GM21737 (cell line): ENCODE measurements around the gene OR52K1.

ENCODE experiments used
- ATAC-seq: cut with Tn5 transposase; IDR thresholded peaks from one replicate; pipeline ENCODE4 v1.9.1; 2021; ENCODE audit warnings: mild to moderate bottlenecking, moderate library complexity; ENCODE audit not compliant: unreplicated experiment

OR52K1 gene

GRCh38 chr11:4482445-4482844, at the start of gene OR52K1:
Gene OR52K1, plus strand, starts transcription at chr11:4482646. Its CDS starts 6,255 bp downstream, at chr11:4488901.
- no peak for ATAC-seq

- ATAC-seq: no peak
These were observed 48.6 kb upstream of the OR52K1 start for GRCh38 chr11:4433856-4434255.

- no peak for ATAC-seq
These were observed 46.0 kb upstream of the OR52K1 start for GRCh38 chr11:4436411-4436810.

GRCh38 chr11:4441515-4441914, 40.9 kb upstream of the OR52K1 start:
- no peak for ATAC-seq

DNA sequence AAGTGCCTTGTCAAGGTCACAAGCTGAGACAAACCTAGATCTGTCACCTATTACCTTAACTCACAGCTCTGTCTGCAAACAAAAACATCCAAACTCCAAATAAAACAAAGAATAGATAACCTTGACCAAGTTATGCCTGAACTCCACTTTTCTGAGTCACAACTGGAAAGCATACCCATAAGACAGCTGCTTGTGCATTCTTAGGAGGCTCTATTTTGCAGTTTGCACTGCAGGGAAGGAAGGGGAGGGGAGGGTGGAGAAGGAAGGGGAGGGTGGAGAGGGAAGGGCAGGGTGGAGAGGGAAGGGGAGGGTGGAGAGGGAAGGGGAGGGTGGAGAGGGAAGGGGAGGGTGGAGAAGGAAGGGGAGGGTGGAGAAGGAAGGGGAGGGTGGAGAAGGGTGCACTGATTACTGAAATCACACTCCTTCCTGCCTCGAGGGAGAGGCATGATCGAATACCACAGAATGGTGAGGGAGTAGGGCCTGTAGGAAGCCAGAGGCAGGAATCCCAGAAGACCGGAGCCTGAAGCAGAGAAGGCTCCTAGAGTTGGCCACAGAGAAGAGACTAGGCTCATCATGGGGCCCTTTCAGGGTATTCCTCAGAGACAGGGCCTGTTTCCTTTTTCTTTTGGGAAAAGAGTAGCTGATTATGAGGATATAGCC, 39.1 kb upstream of the OR52K1 start:
- ATAC-seq: no peak

DNA sequence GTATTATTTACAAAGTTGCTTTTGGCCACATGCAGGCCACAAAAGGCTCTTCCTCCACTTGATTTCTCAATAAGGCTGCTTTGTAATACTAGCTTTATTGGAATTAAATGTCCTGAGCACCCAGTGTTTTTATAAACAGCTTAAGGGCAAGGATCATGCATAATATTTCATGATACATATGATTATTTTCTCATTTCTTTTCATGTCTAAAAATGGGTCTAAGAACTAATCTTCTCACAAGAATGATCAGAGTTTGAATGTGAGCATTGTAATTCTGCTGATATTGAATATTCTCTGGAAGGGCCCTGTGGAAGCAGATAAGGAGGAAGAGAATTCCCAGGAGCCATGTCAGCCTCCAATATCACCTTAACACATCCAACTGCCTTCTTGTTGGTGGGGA, 33.5 kb upstream of the OR52K1 start, which contains the start of gene OR52K2:
Gene OR52K2, plus strand, starts transcription at position 301 of the 400 bp plus-strand sequence. Its CDS starts 45 bp downstream, at position 346.
- ATAC-seq: no peak

DNA sequence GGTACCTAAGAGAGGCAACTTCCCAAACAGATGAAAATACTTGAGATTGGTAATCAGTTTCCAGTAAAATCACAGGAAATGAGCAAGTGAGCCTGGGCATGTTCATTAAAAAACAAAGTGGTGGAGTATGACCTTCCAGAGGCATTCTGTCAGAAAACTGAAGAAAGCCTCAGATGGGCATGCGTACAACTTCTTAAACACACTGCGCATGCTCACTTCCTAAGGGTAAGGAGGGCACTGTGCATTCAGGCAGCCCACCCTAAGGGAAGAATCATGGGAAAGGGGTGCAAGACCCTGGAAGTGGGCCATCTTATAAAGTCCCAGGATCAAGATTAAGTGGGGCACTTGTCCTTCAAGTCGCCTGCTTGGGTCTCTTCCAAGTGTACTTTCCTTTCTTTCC, 29.3 kb upstream of the OR52K1 start:
- ATAC-seq: no peak

DNA sequence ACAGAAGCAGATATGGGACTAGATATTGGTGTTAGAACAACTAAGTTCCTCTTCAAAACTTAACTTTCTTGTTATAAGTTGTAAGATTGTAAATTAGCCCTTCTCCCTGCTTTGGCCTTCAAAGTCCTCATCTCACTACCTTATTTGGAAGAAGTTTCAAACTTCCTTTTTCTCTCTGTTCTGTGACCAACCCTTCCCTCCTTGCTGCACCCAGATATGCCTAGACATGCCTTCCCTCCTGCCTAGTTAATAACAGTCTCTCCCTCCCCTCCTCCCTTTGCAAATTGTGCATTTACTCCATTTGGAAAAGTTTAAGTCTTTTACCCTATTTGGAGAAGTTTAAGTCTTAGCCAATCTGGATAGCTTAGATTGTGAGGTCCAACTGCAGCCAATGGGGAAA, 28.4 kb upstream of the OR52K1 start:
- no peak for ATAC-seq

GRCh38 chr11:4455419-4455818, 27.0 kb upstream of the OR52K1 start:
- no peak for ATAC-seq

DNA sequence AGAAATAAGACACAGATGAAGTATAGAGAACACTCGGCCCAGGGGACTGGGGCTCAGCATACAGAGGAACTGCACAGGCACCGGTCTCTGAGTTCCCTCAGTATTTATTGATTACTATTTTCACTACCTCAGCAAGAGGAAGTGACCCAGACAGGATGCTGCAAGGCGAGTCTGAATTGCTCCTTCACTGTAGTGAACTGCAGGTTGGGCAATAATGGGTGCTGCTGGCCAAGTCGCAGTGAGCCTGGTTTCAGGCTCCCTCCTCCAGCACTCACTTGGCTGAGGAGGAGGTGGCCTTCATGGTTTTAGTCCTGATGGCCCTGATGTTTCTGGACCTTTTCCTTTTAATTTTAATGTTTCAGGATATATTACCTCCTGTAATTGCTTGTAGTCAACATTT, 22.9 kb upstream of the OR52K1 start:
- ATAC-seq: peak; percentile 72

GRCh38 chr11:4460151-4460550, 22.3 kb upstream of the OR52K1 start:
- ATAC-seq: no peak

DNA sequence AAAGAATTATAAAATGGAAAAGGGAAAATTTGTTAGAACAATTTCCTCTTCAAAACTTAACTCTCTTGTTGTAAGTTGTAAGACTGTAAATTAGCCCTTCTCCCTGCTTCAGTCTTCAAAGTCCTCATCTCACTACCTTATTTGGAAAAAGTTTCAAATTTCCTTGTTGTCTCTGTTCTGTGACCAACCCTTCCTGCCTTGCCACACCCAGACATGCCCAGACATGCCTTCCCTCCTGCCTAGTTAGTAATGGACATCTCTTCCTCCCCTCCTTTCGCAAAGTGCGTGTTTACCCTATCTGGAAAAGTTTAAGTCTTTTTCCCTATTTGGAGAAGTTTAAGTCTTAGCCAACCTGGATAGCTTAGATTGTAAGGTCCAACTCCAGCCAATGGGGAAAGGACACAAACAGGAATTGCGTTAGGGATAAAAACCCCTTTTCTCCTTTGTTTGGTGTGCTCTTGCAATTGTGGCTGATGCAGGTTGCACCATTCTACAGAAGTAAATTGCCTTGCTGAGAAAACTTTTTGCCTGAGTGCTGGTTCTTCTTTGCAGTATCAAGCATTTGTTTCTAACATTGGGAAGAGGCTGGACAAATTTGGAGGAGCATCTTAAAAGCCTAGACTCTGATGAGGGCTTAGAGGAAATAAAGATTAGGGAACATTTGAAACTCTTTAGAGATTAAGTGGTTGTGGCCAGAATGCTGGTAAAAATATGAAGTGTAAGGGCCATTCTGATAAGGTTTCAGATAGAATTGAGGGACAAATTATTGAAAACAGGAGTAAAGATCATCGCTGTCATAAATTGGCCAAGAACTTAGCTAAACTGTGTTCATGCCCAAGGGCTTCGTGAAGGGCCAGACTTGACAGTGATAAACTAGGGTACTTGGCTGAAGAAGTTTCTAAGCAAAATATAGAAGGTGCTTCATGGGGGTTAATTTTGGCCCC, 18.0 kb upstream of the OR52K1 start:
- no peak for ATAC-seq

GRCh38 chr11:4465407-4465806, 17.0 kb upstream of the OR52K1 start:
- ATAC-seq: no peak

- ATAC-seq: no peak
These were observed 16.1 kb upstream of the OR52K1 start for GRCh38 chr11:4466131-4466870.

GRCh38 chr11:4466871-4467442, 15.5 kb upstream of the OR52K1 start:
- ATAC-seq: no peak

- ATAC-seq: no peak
These were observed 14.4 kb upstream of the OR52K1 start for GRCh38 chr11:4467811-4468606.

GRCh38 chr11:4479644-4480043, 2.8 kb upstream of the OR52K1 start:
- no peak for ATAC-seq

- ATAC-seq: no peak
These were observed 1.7 kb upstream of the OR52K1 start for GRCh38 chr11:4480577-4481239.

GRCh38 chr11:4481240-4481582, 1.2 kb upstream of the OR52K1 start:
- ATAC-seq: no peak

DNA sequence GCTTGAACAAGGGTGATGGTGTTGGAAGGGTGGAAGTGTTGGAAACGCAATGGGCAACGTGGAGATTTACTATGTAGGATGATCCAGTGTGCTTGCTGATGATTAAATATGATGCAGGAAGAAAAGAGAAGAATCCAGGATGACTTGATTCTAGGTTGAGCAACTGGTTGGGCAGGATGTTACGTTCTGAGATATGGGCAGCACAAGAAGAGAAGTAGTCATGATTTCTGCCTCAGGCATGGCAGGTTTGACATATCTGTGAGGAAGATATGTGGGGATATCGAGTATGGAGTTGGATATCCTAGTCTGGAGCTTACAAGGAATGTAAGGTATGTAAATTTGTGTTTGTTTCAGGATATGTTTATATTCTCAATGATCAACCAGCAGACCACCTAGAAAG, 1.9 kb downstream of the OR52K1 start:
- no peak for ATAC-seq
